Mucosa of descending colon (tissue), 3 donors: Measurements from ENCODE around the gene CCNF. TPM values are rescaled to one million over a fixed set of nuclear protein-coding genes. Genes with fewer than 3 reads are reported as not detected.

Experiments used
- ATAC-seq: fragments of 200-7000 bp; cut with Tn5 transposase; one replicate; pipeline ENCODE4 v1.9.1; 2020; ENCODE audit warnings: mild to moderate bottlenecking, moderate library complexity
- DNase-seq, 3 donors: peaks; one replicate each; pipeline ENCODE4 v3.0.0-alpha.2; 2020
- H3K36me3 ChIP-seq: fragments of 200-600 bp; one replicate; pipeline ENCODE4 v1.8.0; 2021; ENCODE audit warnings: low read depth, mild to moderate bottlenecking
- H3K4me1 ChIP-seq: fragments of 200-600 bp; one replicate; pipeline ENCODE4 v1.8.0; 2021; ENCODE audit warnings: low read depth, mild to moderate bottlenecking
- H3K4me3 ChIP-seq: fragments of 200-600 bp; one replicate; pipeline ENCODE4 v1.8.0; 2021; ENCODE audit warnings: mild to moderate bottlenecking
- H3K9me3 ChIP-seq: fragments of 200-600 bp; one replicate; pipeline ENCODE4 v1.8.0; 2021; ENCODE audit warnings: mild to moderate bottlenecking
- intact Hi-C, 2 donors: fragments of 100-400 bp; cut with DNase I in 1 of 2; cut with micrococcal nuclease in 1 of 2; formaldehyde crosslinking; loops; one replicate each; pipeline versions ENCODE4 v1.11.0 to v1.11.1; 2022; cut with DNase I, micrococcal nuclease
- total RNA-seq, 3 donors: library from RNA; stranded (reverse); fragmentation: NEBNext Ultra II Directional in 2 of 3; extraction: Animal tissue kit (Norgen Biotek cat#: 25700) in 2 of 3; gene quantifications; one replicate each; pipeline versions ENCODE4 v1.2.1 to v1.2.4, GENCODE V29; 2021 to 2023
- TF ChIP-seq, protein P1 (sequence below): fragments of 200-600 bp; IDR thresholded peaks from one replicate; pipeline ENCODE4 v1.8.0; 2022; ENCODE audit warnings: antibody characterized with exemption, mild to moderate bottlenecking
- donor health status: DM: no; HTN: no; CAD: no; lungs with moderate emphysema.
- donor health status: DM: no; HTN: no; CAD: no.
- donor health status: DM: no; HTN: yes; CAD: no.

Gene CCNF
- total RNA-seq, 3 donors from 2014 or later: 3.4 to 12.7 (median 3.7) TPM

GRCh38 chr16:2415085-2415484 is 14.2 kb upstream of the CCNF start:
- no peak for ATAC-seq
- intact Hi-C loops: no loop called here
- TF ChIP-seq, protein P1, sequence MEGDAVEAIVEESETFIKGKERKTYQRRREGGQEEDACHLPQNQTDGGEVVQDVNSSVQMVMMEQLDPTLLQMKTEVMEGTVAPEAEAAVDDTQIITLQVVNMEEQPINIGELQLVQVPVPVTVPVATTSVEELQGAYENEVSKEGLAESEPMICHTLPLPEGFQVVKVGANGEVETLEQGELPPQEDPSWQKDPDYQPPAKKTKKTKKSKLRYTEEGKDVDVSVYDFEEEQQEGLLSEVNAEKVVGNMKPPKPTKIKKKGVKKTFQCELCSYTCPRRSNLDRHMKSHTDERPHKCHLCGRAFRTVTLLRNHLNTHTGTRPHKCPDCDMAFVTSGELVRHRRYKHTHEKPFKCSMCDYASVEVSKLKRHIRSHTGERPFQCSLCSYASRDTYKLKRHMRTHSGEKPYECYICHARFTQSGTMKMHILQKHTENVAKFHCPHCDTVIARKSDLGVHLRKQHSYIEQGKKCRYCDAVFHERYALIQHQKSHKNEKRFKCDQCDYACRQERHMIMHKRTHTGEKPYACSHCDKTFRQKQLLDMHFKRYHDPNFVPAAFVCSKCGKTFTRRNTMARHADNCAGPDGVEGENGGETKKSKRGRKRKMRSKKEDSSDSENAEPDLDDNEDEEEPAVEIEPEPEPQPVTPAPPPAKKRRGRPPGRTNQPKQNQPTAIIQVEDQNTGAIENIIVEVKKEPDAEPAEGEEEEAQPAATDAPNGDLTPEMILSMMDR: no peak

DNA sequence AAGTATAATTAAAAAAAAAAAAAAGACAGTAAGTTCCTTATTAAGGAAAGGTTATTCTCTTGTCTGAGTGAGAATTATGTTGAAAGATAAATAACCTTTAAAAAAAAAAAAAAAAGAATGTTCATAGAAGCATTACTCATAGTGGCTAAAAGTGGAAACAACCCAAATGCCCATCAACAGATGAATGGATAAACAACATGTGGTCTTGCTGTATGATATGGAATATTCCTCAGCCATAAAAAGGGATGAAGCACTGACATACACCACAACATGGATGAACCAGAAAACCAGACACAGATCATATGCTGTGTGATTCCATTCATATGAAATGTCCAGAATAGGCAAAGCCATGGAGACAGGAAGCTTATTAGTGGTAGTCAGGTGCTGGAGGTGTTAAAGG is 9.2 kb upstream of the CCNF start:
- intact Hi-C loops: no loop called here

More at GRCh38 chr16:2415085-2415484, 14.2 kb upstream of the CCNF start:
- H3K4me1 ChIP-seq: no peaks in the 10 kb centered on the region
- no peaks in the 10 kb centered on the region for H3K9me3 ChIP-seq
- DNase-seq: no peak
- no peak overlapping the region for H3K4me3 ChIP-seq
- no peaks in the 10 kb centered on the region for H3K36me3 ChIP-seq

DNA sequence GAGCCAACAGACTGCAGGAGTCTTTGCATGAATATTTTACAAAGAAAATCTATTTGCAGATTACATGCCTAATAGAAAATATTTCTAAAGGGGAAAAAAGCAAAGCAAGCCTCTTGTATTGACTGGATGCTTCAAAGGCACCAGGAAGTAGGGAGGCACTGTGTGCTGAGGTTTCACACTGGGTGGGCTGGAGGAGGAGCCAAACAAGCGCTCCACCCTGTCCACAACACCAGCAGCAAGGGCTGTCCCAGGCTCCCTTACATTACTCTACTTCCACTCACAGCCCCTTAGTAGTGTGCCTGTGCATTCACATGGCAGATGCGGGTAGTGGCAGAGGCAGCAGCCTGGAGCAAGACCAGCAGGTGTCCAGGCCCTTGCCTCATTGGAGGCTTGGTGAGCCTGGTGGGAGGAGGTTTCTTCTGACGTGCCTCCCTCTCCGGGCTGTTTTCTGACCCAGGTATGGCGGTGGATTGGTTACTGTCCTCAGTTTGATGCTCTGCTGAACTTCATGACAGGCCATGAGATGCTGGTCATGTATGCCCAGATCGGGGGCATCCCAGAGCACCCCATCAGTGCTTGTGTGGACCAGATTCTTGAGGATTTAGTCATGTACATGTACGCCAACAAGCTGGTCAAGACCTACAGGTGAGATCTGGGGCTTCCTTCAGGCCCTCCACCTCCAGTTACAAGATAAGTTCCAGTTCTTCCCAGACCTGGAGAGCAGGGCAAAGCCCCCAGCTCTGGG is 7.0 kb upstream of the CCNF start:
- no peak for ATAC-seq
- intact Hi-C loops: no loop called here

More for the DNA sequence above, 9.2 kb upstream of the CCNF start:
- no peak for ATAC-seq
- DNase-seq: no peak
- H3K4me3 ChIP-seq: no peak overlapping the region
- no peaks in the 10 kb centered on the region for H3K4me1 ChIP-seq
- TF ChIP-seq, protein P1: no peak
- no peaks in the 10 kb centered on the region for H3K36me3 ChIP-seq
- H3K9me3 ChIP-seq: no peaks in the 10 kb centered on the region

GRCh38 chr16:2424061-2425007 is 4.9 kb upstream of the CCNF start:
- DNase-seq (no peak), ATAC-seq (no peak)
- TF ChIP-seq, protein P1: no peak
- no peaks in the 10 kb centered on the region for H3K9me3 ChIP-seq
- H3K4me3 ChIP-seq: no peak overlapping the region
- H3K4me1 ChIP-seq: no peaks in the 10 kb centered on the region
- intact Hi-C loops: no loop called here
- no peaks in the 10 kb centered on the region for H3K36me3 ChIP-seq

More for the DNA sequence above, 7.0 kb upstream of the CCNF start:
- Histone ChIP-seq H3K36me3 (no peaks in the 10 kb centered on the region), H3K4me1 (no peaks in the 10 kb centered on the region), H3K9me3 (no peaks in the 10 kb centered on the region), H3K4me3 (no peak overlapping the region)
- TF ChIP-seq, protein P1: no peak
- no peak for DNase-seq

GRCh38 chr16:2425008-2425518 is 4.2 kb upstream of the CCNF start:
- Histone ChIP-seq H3K4me1 (peaks cover 4% of the 10 kb centered on the region), H3K36me3 (no peaks in the 10 kb centered on the region), H3K9me3 (no peaks in the 10 kb centered on the region), H3K4me3 (no peak overlapping the region)
- TF ChIP-seq, protein P1: no peak
- intact Hi-C loops: no loop called here
- no peak for ATAC-seq
- no peak for DNase-seq
